ENCODE data around the gene HEPH.
"Not testable (repeated sequence)": the region's sequence is repeated elsewhere in the genome, so short reads cannot be mapped to it uniquely, and the experiment has no call there.

Gene HEPH

GRCh38 chrX:66163849-66164411 is at the start of gene HEPH:
Gene HEPH (plus strand): TSS chrX:66164247. CDS start chrX:66170571, 6,324 bp downstream.
- Histone ChIP-seq H3K27ac (peak within 1 kb of the TSS; percentile 19 to 21), H3K4me3 (peak within 1 kb of the TSS; percentile 64)
- TF ChIP-seq CTCF (IDR thresholded peaks at IDR 0.05), result no peak
- DNase-seq (ENCODE audit: low spot score), result no peak

GRCh38 chrX:66118722-66119121 is 45.3 kb upstream of the HEPH start:
- not testable (repeated sequence) for H3K4me3 ChIP-seq; DNase-seq (ENCODE audit: low spot score); H3K27ac ChIP-seq

GRCh38 chrX:66121354-66121753 is 42.7 kb upstream of the HEPH start:
- H3K4me3 ChIP-seq; DNase-seq (ENCODE audit: low spot score); H3K27ac ChIP-seq: not testable (repeated sequence)

GRCh38 chrX:66126662-66127061 is 37.4 kb upstream of the HEPH start:
- Histone ChIP-seq H3K4me3 (no peak overlapping the region), H3K27ac (no peak overlapping the region)
- DNase-seq (ENCODE audit: low spot score), result no peak
- no peak for TF ChIP-seq CTCF (IDR thresholded peaks at IDR 0.05)

- Histone ChIP-seq H3K27ac (no peak overlapping the region), H3K4me3 (no peak overlapping the region)
- DNase-seq (ENCODE audit: low spot score), result no peak
- no peak for TF ChIP-seq CTCF (IDR thresholded peaks at IDR 0.05)
These were observed 33.6 kb upstream of the HEPH start for GRCh38 chrX:66130469-66130868.

- DNase-seq (ENCODE audit: low spot score); H3K4me3 ChIP-seq; H3K27ac ChIP-seq: not testable (repeated sequence)
These were observed 28.8 kb upstream of the HEPH start for GRCh38 chrX:66135284-66135683.

- DNase-seq (ENCODE audit: low spot score), result no peak
- Histone ChIP-seq H3K27ac (no peak overlapping the region), H3K4me3 (no peak overlapping the region)
- no peak for TF ChIP-seq CTCF (IDR thresholded peaks at IDR 0.05)
These were observed 21.7 kb upstream of the HEPH start for GRCh38 chrX:66142351-66142750.

- Histone ChIP-seq H3K4me3 (no peak overlapping the region), H3K27ac (no peak overlapping the region)
- TF ChIP-seq CTCF (IDR thresholded peaks at IDR 0.05), result no peak
- DNase-seq (ENCODE audit: low spot score), result no peak
These were observed 19.8 kb upstream of the HEPH start for GRCh38 chrX:66144258-66144657.

GRCh38 chrX:66149519-66149918 is 14.5 kb upstream of the HEPH start:
- no peak for TF ChIP-seq CTCF (IDR thresholded peaks at IDR 0.05)
- Histone ChIP-seq H3K27ac (no peak overlapping the region), H3K4me3 (no peak overlapping the region)
- DNase-seq (ENCODE audit: low spot score), result no peak
